AG10803 (cell line): Measurements from ENCODE around the gene GMPPB.
"Not testable (repeated sequence)": the region's sequence is repeated elsewhere in the genome, so short reads cannot be mapped to it uniquely, and the experiment has no call there.

Experiments used
- DNase-seq: peaks from one replicate; pipeline ENCODE4 v3.0.0; 2010; ENCODE audit warnings: low read depth
- H3K4me3 ChIP-seq: 2 replicates; pipeline ENCODE4 v1.5.1; 2011; ENCODE audit warnings: mild to moderate bottlenecking, low read length, control low read depth
- TF ChIP-seq, protein P1 (sequence below): conservative IDR thresholded peaks from 2 replicates; pipeline ENCODE4 v1.5.1; 2011; ENCODE audit warnings: mild to moderate bottlenecking, low read length, control low read depth, inconsistent platforms

Gene GMPPB

DNA sequence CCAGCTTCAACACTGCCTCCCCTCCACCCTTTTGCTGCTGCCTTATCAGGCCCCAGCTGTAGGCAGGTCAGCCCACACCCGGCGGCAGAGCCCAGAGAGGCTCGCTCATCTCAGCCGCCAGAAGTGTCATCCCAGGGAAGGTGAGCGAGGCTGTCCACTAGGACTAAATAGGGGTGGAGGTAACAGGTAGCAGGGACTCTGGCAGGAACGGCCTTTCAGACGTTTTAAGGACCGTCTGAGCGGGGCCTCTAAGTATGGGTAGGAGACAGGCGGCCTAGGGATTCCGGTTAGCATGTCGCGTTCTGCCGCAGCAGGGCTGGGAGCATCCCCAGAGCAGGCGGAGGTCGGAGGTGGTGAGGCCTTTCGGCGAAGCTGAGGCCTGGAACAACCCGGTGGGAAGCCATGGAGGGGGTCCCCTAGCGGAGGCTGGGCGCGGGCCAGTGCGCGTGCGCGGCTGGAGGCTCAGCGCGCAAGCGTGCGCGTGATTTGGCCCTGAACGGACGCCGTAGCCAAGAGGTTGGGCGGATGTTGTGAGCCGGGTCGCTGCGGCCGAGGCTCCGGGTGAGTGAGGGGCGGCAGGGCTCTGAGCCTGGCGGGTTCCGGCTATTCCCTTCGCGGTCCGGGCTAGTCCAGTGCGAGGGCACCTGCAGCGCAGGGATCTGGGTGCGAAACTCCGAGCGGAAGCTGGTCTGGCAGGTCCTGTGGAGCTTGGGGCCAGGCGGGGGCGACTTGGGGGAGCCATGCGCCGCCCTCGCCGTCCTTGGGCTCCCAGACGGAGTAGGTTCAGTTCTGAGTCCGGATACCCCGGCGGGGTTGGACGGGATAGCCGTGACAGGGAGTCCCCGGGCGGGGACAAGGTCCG lies 34.5 kb downstream of the GMPPB start, which contains the start of the genes MST1 and RNF123:
MST1 (minus strand) TSS at position 429 of the 862 bp plus-strand sequence. CDS start 783 bp downstream, outside the sequence.
RNF123 (plus strand) TSS at position 512 of the 862 bp plus-strand sequence. CDS start 1,609 bp downstream, outside the sequence.
- H3K4me3 ChIP-seq, result peak within 1 kb of the TSS; percentile 93
- DNase-seq, result peak; percentile 87
- TF ChIP-seq, protein P1, sequence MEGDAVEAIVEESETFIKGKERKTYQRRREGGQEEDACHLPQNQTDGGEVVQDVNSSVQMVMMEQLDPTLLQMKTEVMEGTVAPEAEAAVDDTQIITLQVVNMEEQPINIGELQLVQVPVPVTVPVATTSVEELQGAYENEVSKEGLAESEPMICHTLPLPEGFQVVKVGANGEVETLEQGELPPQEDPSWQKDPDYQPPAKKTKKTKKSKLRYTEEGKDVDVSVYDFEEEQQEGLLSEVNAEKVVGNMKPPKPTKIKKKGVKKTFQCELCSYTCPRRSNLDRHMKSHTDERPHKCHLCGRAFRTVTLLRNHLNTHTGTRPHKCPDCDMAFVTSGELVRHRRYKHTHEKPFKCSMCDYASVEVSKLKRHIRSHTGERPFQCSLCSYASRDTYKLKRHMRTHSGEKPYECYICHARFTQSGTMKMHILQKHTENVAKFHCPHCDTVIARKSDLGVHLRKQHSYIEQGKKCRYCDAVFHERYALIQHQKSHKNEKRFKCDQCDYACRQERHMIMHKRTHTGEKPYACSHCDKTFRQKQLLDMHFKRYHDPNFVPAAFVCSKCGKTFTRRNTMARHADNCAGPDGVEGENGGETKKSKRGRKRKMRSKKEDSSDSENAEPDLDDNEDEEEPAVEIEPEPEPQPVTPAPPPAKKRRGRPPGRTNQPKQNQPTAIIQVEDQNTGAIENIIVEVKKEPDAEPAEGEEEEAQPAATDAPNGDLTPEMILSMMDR, result peak; percentile 44

DNA sequence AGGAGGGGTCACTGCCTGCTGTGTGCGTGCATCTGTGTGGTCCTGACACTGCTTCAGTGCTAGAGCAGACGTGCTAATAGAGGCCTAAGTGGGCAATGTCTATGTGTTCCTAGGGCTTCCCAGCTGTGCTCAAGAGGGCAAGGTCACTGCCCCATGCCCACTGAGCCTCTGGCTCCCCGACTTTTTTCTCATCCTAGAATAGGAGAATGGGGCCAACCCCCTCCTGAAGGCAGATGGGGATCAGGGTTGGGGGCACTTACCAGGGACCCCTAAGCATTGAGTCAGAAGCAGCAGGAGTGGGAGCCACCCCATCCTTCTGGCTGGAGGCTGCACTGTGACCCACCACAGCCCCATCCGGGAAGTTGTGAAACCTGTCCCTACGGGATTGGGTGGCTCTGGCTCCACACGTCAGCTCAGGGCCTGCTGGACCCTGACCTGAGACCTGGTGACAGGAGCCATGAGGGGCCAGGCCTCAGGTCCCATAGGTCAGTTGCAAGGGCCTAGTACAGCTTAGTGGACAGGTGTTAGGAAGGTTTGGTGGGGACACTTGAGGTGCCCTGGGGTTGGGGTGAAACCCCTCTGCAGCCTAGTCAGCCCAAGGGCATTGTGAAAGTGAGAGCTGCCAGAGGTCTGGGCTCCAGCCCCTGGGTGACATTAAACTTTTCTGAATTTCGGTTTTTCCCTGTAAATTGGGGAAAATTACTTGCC lies 35.3 kb downstream of the GMPPB start:
- peak overlapping the region; percentile 93 for H3K4me3 ChIP-seq
- DNase-seq, result not testable (repeated sequence)

DNA sequence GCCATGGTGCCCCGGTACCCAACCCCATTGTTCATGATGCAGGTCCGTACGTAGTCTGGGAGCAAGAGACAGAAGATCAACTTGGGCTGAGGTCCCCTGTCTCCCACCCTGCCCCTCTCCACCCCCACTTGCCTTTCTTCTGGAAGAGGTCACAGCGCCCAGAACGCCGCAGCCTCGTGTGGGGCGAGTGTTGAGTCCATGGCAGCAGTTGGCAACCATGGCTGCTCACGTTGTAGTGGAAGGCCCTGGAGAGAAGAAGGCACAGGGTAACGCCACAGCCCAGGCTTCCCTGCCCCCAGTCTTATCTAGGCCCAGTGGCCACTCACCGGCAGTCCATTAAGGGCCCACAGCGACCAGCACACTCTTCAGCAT lies 36.3 kb downstream of the GMPPB start:
- not testable (repeated sequence) for DNase-seq, H3K4me3 ChIP-seq

DNA sequence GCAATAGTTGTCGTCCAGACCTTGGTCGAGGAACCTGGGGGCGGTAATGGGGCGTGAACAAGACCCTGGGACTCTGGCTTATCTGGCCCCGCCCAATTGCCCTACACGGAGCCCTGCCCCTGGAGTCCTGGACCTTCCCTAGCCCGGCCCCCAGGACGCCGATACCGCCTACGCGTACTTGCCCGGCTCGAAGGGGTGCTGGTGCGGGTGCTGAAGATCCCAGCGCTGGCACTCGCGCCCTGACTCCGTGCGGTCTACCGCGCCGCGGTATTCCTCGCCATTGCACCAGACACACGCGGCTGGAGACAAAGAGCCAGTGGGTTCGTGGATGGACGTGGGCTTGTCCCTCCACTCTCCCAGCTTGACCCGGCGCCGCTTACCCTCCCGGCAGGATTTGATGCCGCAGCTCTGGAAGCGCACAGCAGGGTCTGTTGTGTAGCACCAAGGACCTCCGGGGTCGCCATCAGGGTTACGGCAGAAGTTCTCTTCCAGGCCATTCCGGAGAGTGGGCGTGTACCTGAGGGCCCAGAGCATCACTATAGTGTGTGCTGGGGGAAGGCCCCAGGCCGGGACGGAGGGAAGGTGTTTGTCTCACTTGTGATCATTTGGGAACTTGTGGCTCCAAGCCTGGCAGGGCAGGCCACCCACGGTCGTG lies 36.9 kb downstream of the GMPPB start:
- peak overlapping the region; percentile 17; the same call in 1 of the 2 replicates for H3K4me3 ChIP-seq
- DNase-seq, result peak; percentile 24

DNA sequence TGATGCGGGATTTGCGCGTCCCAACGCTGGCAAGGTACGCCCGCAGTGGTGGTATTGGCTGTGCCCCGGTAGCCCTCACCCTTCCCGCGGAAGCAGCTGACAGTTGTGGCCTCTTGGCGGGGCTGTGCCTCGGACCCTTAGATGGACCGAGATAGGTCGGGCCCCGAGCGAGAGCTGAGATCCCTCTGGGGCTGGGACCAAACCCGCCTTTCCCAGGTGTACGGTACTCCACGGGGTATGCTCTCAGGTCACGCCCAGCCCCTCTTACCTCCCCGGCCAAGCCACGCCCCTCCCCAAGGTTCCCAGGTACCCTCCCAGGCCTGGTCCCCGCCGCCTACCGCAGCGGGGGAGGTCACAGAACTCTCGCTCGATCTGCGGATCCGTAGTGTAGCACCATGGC lies 37.4 kb downstream of the GMPPB start:
- peak overlapping the region; percentile 17; the same call in 1 of the 2 replicates for H3K4me3 ChIP-seq

DNA sequence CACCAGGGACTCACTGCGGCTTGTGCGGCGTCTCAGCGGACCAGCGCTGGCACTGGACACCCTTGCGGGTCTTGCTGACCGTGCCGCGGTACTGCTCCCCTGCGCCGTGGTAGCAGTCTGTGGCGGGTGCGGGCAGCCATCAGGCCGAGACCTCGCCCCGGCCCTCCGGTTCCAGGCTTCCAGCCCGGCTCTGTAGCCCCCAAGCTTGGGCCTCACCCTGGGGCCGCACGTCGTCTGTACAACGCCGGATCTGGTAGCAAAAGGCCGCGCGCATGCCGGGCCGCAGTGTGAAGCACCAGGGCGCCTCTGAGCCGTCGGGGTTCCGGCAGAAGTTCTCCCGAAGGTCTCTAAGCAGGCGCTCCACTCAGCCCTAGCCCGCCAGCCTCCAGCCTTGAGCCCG lies 37.9 kb downstream of the GMPPB start:
- DNase-seq, H3K4me3 ChIP-seq: not testable (repeated sequence)

More for the DNA sequence above, 37.4 kb downstream of the GMPPB start:
- not testable (repeated sequence) for DNase-seq

DNA sequence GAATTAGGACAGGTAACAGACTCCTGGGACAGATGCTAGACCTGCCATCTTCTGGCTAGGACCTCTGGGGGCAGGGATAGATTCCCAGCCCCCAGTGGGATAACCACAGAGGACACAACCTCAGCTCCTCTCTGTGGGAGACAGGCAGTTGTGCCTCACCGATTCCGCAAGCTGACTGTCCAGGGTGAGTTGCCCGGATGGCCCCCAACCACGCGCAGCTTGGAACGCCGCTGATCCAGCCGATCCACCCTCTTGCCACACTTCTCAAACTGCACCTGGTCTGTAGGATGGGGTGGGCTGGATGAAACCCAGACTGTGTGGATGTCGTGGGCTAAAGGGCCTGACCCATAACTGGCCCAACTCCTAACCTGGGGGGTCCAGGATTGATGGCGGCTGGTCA lies 38.6 kb downstream of the GMPPB start:
- H3K4me3 ChIP-seq, DNase-seq: not testable (repeated sequence)

DNA sequence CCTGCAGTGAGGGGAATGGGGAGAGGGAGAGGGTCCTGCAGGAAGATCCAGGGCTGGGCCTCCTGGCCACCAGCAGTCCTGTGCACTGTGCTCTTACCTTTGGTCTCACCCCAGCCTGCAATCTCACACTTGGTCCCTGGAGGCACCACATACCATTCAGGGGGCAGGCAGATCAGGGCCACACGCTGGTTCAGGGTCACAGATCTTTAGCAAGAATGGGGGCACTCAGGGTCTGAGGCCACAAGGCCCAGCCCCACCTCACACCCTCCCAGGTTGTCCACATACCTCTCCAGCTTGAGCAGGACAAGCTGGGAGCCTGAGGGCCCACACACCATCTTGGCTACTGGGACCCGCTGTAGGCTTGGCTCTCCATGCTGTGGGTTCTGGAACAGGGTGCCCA lies 39.3 kb downstream of the GMPPB start:
- not testable (repeated sequence) for H3K4me3 ChIP-seq, DNase-seq

DNA sequence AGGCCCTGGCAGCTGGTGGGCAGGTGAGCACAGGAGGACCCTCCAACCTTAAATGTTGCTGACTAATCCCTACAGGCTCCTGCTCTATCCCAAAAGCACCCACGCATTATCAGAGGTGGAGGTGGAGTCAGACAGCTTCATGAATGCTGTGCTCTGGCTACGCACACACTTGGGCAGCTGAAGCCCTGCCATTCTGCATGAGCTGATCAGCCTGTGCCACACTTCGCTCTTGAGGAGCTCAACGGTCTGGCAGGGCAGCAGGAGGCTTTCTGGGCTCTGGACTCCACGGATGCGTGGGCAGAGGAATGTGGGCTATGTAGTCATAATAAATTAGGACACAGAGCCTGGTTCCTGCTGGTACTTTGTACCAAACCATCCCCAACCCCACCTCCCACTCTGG lies 40.6 kb downstream of the GMPPB start:
- H3K4me3 ChIP-seq, result no peak overlapping the region
- TF ChIP-seq, protein P1, result no peak
- DNase-seq, result no peak

DNA sequence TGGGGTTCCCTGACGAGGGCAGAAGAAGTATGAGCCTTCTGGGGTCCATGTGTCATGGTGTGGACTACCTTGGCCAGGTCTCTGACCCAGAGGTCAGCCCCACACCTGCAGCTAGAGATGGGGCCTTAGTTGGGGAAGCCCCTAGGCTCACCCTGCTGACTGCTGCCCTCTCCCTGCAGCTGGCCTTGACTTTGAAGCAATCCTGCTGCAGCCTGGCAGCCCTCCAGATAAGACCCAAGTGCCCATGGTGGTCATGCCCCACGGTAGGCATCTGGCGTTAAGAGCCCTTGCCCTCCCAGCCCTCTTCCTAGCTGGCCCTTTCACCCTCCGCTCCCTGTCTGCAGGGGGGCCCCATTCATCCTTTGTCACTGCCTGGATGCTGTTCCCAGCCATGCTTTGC lies 42.2 kb downstream of the GMPPB start:
- TF ChIP-seq, protein P1, result no peak
- DNase-seq, result no peak
- no peak overlapping the region for H3K4me3 ChIP-seq
